Testis (tissue), 3 donors: ENCODE measurements around the gene OR8S1. TPM values are rescaled to one million over a fixed set of nuclear protein-coding genes. Genes with fewer than 3 reads are reported as not detected.
"Not testable (repeated sequence)": the region's sequence is repeated elsewhere in the genome, so short reads cannot be mapped to it uniquely, and the experiment has no call there.

Experiments used
- DNase-seq: peaks from one replicate; pipeline ENCODE4 v3.0.0-alpha.2; 2019
- H3K27ac ChIP-seq, 2 donors: fragments of 200-600 bp; sonication (generic); one replicate each; pipeline ENCODE4 v1.5.1; 2019
- H3K27me3 ChIP-seq: fragments of 200-600 bp; sonication (generic); one replicate; pipeline ENCODE4 v1.5.1; 2019
- H3K36me3 ChIP-seq: fragments of 200-600 bp; sonication (generic); one replicate; pipeline ENCODE4 v1.5.1; 2017; ENCODE audit warnings: low read depth; ENCODE audit errors: missing control alignments
- H3K4me1 ChIP-seq: fragments of 200-600 bp; sonication (generic); one replicate; pipeline ENCODE4 v1.5.1; 2019
- H3K4me3 ChIP-seq, 2 donors: fragments of 200-600 bp; sonication (generic); one replicate each; pipeline ENCODE4 v1.5.1; 2017 to 2019
- H3K9me3 ChIP-seq: fragments of 200-600 bp; sonication (generic); one replicate; pipeline ENCODE4 v1.5.1; 2017
- POLR2A ChIP-seq: fragments of 450-650 bp; IDR thresholded peaks from one replicate; pipeline ENCODE4 v1.6.1; 2017; ENCODE audit warnings: antibody characterized with exemption, mild to moderate bottlenecking, moderate library complexity
- WGBS, 2 donors: methylation state at CpG; one replicate each; pipeline ENCODE4 v1.1.5; 2018; 5-methylcytosine and 5-hydroxymethylcytosine counted together
- intact Hi-C: fragments of 100-400 bp; cut with DNase I; formaldehyde crosslinking; loops from one replicate; pipeline ENCODE4 v1.15.1; 2023; ENCODE audit warnings: low total_unique reads
- polyA plus RNA-seq: library from polyadenylated mRNA; stranded (reverse); fragments of 350-450 nt; fragmentation: Illumina TruSeq; extraction: RNeasy Lipid Tissue Mini Kit (QIAGEN cat#74804); gene quantifications from one replicate; pipeline ENCODE4 v1.2.3, GENCODE V29; 2014; ENCODE audit warnings: low read depth, low replicate concordance; ENCODE audit not compliant: insufficient read depth
- total RNA-seq, 2 donors: library from RNA; depleted of rRNA; stranded (reverse); fragments of >200 nt; gene quantifications; one replicate each; pipeline ENCODE4 v1.2.3, GENCODE V29; 2016
- TF ChIP-seq, protein P1 (sequence below), 3 experiments: fragments of 450-650 bp in 2 of 3; fragments of 200-600 bp in 1 of 3; sonication (generic) in 1 of 3; IDR thresholded peaks; one replicate each; pipeline ENCODE4 v1.5.1; 2016 to 2019; ENCODE audit warnings: antibody characterized with exemption in 3 of 3, mild to moderate bottlenecking in 2 of 3, moderate library complexity in 1 of 3

The OR8S1 gene
- total and polyA plus RNA-seq, 3 donors from 2014 or later: not detected

DNA sequence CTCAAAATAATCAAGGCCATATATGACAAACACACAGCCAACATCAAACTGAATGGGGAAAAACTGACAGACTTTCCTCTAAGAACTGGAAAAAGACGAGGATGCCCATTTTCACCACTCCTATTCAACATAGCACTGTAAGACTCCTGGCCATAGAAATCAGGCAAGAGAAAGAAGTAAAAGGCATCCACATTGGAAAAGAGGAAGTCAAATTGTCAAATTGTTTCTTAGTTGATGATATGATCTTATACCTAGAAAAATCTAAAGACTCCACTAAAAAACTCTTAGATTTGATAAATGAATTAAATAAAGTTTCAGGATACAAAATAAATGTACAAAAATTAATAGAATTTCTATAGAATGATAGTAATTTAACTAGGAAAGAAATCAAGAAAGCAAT lies 11.2 kb downstream of the OR8S1 start:
- no peaks in the 10 kb centered on the region for H3K9me3 ChIP-seq
- intact Hi-C loops: no loop called here
- no peaks in the 10 kb centered on the region for H3K36me3 ChIP-seq
- 96 to 100% methylated on average over 1 of the region's 1 CpG for WGBS, 2 donors
- H3K4me3 ChIP-seq: no peak overlapping the region
- no peak for DNase-seq
- H3K4me1 ChIP-seq: no peaks in the 10 kb centered on the region
- TF ChIP-seq, protein P1, sequence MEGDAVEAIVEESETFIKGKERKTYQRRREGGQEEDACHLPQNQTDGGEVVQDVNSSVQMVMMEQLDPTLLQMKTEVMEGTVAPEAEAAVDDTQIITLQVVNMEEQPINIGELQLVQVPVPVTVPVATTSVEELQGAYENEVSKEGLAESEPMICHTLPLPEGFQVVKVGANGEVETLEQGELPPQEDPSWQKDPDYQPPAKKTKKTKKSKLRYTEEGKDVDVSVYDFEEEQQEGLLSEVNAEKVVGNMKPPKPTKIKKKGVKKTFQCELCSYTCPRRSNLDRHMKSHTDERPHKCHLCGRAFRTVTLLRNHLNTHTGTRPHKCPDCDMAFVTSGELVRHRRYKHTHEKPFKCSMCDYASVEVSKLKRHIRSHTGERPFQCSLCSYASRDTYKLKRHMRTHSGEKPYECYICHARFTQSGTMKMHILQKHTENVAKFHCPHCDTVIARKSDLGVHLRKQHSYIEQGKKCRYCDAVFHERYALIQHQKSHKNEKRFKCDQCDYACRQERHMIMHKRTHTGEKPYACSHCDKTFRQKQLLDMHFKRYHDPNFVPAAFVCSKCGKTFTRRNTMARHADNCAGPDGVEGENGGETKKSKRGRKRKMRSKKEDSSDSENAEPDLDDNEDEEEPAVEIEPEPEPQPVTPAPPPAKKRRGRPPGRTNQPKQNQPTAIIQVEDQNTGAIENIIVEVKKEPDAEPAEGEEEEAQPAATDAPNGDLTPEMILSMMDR (IDR thresholded peaks at IDR 0.05): no peak
- TF ChIP-seq POLR2A: no peak
- H3K27me3 ChIP-seq: no peaks in the 10 kb centered on the region
- no peak overlapping the region for H3K27ac ChIP-seq

DNA sequence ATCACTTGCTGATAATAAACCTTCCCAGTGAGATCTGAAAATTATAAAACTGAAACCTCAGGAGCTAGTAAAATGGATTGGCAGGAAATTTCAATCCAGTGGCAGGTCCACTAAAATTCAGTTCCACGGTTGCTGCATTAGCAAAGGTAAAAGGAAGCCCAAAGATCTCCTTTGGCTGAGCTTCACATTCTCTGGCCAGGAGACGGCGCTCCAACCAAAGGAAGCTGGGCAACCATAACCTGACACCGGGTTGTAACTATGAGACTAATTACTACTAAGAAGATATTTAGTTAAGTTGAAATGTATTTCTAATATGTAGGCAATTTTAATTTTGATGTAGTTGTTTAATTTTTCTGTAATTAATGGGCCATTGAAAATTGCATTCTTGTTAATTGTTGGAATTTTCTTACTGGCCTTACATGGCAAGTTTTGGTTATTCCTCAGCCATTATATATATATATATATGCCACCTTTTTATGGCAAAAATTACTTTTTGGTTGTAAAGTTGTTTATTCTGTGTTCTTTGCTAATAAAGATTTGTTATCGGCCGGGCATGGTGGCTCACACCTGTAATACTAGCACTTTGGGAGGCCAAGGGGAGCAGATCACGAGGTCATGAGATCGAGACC lies 17.0 kb downstream of the OR8S1 start:
- no peaks in the 10 kb centered on the region for H3K27me3 ChIP-seq
- intact Hi-C loops: no loop called here
- H3K4me3 ChIP-seq: no peak overlapping the region
- no peaks in the 10 kb centered on the region for H3K4me1 ChIP-seq
- no peak overlapping the region for H3K27ac ChIP-seq
- no peaks in the 10 kb centered on the region for H3K36me3 ChIP-seq
- WGBS, 2 donors: 61 to 67% methylated on average over 8 of the region's 8 CpGs
- DNase-seq: no peak
- H3K9me3 ChIP-seq: no peaks in the 10 kb centered on the region
- TF ChIP-seq POLR2A: no peak
- TF ChIP-seq, protein P1 (IDR thresholded peaks at IDR 0.05): peak in 1 of 3 experiments; percentile 34

DNA sequence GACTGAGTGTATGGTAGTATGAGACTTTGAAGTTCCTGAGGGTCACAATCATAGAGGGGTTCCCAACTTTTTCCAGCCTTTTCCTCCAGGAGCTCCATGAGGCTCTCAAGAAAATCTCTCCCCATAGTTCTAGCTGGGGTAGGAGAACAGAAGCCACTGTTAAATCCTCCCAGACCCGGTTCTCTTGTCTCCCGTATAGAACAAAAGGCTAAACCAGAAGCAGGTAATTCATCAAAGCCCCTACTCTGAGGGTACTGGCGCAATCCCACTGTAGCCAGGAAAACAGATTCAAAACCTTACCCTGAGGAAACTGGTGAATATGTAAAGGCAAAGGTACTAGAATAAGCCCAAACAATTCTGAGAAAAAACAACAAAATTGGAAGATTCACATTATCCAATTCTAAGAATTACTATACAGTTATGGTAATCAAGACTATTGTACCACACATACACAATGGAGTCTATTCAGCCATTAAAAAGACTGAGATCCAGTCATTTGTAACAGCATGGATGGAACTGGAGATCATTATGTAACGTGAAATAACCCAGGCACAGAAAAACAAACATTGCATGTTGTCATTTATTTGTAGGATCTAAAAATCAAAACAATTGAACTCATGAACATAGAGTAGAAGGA lies 20.5 kb downstream of the OR8S1 start:
- no peak for DNase-seq
- no peaks in the 10 kb centered on the region for H3K9me3 ChIP-seq
- H3K27me3 ChIP-seq: no peaks in the 10 kb centered on the region
- H3K4me3 ChIP-seq: no peak overlapping the region
- no peaks in the 10 kb centered on the region for H3K4me1 ChIP-seq
- no peak for TF ChIP-seq POLR2A
- TF ChIP-seq, protein P1 (IDR thresholded peaks at IDR 0.05): no peak
- 70% methylated on average over 4 of the region's 4 CpGs for WGBS, 2 donors
- intact Hi-C loops: no loop called here
- no peak overlapping the region for H3K27ac ChIP-seq
- no peaks in the 10 kb centered on the region for H3K36me3 ChIP-seq

DNA sequence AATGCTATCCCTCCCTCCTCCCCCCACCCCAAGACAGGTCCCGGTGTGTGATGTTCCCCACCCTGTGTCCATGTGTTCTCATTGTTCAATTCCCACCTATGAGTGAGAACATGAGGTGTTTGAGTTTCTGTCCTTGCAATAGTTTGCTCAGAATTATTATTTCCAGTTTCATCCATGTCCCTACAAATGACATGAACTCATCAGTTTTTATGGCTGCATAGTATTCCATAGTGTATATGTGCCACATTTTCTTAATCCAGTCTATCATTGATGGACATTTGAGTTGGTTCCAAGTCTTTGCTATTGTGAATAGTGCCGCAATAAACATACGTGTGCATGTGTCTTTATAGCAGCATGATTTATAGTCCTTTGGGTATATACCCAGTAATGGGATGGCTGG lies 21.6 kb downstream of the OR8S1 start:
- 63 to 94% methylated on average over 2 to 3 of the region's 3 CpGs for WGBS, 2 donors
- H3K27me3 ChIP-seq, H3K9me3 ChIP-seq, H3K4me1 ChIP-seq, intact Hi-C loops, H3K4me3 ChIP-seq, H3K36me3 ChIP-seq, DNase-seq, H3K27ac ChIP-seq: not testable (repeated sequence)

DNA sequence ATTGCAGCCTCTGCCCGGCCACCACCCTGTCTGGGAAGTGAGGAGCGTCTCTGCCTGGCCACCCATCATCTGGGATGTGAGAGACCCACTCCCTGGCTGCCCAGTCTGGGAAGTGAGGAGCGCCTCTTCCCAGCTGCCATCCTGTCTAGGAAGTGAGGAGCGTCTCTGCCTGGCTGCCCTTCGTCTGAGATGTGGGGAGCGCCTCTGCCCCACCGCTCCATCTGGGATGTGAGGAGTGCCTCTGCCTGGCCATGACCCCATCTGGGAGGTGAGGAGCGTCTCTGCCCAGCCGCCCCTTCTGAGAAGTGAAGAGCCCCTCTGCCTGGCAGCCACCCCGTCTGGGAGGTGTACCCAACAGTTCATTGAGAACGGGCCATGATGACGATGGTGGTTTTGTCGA lies 26.2 kb downstream of the OR8S1 start:
- H3K27ac ChIP-seq, H3K36me3 ChIP-seq, H3K9me3 ChIP-seq, H3K4me3 ChIP-seq, H3K4me1 ChIP-seq, H3K27me3 ChIP-seq, DNase-seq, intact Hi-C loops: not testable (repeated sequence)
- 80 to 95% methylated on average over 11 to 13 of the region's 13 CpGs for WGBS, 2 donors

DNA sequence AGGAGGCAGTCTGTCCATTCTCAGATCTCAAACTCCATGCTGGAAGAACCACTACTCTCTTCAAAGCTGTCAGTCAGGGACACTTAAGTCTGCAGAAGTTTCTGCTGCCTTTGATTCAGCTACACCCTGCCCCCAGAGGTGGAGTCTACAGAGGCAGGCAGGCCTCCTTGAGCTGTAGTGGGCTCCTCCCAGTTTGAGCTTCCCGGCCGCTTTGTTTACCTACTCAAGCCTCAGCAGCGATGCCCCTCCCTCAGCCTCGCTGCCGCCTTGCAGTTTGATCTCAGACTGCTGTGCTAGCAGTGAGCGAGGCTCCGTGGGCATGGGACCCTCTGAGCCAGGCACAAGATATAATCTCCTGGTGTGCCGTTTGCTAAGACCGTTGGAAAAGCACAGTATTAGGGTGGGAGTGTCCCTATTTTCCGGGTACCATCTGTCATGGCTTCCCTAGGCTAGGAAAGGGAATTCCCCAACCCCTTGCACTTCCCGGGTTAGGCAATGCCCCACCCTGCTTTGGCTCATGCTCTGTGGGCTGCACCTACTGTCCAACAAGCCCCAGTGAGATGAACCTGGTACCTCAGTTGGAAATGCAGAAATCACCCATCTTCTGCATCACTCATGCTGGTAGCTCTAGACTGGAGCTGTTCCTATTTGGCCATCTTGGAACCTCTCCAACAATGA lies 28.4 kb downstream of the OR8S1 start:
- H3K4me3 ChIP-seq, H3K4me1 ChIP-seq, H3K9me3 ChIP-seq, H3K36me3 ChIP-seq, H3K27ac ChIP-seq, DNase-seq, H3K27me3 ChIP-seq, intact Hi-C loops: not testable (repeated sequence)
- WGBS, 2 donors: 81 to 86% methylated on average over 11 of the region's 11 CpGs
